GM18951 (cell line): Measurements from ENCODE around the gene SHKBP1.
"Not testable (repeated sequence)": the region's sequence is repeated elsewhere in the genome, so short reads cannot be mapped to it uniquely, and the experiment has no call there.

Experiments used
- POLR2A ChIP-seq: IDR thresholded peaks from 4 replicates; pipeline ENCODE4 v1.6.1; 2011; ENCODE audit warnings: mild to moderate bottlenecking; ENCODE audit not compliant: insufficient read length, insufficient read depth; ENCODE audit errors: extremely low read depth
- in situ Hi-C: fragments of 300-500 bp; cut with MboI; formaldehyde crosslinking; loops from one replicate; pipeline ENCODE4 v1.12.0; 2022; ENCODE audit warnings: low sequenced_read_pairs, mixed read lengths, inconsistent platforms; ENCODE audit not compliant: unreplicated experiment

SHKBP1 gene

DNA sequence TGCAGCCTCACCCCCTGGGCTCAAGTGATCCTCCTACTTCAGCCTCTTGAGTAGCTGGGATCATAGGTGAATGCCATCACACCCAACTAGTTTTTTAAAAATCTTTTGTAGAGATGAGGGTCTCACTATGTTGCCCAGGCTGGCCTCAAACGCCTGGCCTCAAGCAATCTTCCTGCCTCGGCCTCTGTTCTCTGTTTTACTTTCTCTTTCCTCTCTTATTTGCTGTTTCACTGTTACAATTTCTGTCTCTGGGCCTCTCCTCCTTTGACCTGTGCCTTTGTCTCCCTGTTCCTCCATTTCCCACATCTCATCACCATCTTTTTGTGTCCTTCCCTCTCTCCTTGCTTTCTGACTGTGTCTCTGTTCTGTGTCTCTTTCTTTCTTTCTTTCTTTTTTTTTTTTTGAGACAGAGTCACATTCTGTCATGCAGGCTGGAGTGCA lies 9.3 kb downstream of the SHKBP1 start:
- in situ Hi-C loops, result no loop called here

DNA sequence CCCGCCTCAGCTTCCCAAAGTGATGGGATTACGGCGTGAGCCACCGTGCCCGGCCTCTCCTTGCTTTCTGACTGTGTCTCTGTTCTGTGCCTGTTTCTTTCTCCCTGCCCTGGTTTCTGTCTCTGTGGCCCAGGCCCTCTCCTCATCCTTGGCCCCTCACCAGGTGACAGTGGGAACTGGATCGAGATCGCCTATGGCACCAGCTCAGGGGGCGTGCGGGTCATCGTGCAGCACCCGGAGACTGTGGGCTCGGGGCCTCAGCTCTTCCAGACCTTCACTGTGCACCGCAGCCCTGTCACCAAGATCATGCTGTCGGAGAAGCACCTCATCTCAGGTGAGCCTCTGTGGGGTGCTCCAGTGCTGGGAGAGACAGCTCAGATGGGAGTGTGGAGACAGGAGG lies 9.9 kb downstream of the SHKBP1 start:
- no peak for TF ChIP-seq POLR2A
- in situ Hi-C loops, result no loop called here

More for the DNA sequence above, 9.3 kb downstream of the SHKBP1 start:
- no peak for TF ChIP-seq POLR2A

DNA sequence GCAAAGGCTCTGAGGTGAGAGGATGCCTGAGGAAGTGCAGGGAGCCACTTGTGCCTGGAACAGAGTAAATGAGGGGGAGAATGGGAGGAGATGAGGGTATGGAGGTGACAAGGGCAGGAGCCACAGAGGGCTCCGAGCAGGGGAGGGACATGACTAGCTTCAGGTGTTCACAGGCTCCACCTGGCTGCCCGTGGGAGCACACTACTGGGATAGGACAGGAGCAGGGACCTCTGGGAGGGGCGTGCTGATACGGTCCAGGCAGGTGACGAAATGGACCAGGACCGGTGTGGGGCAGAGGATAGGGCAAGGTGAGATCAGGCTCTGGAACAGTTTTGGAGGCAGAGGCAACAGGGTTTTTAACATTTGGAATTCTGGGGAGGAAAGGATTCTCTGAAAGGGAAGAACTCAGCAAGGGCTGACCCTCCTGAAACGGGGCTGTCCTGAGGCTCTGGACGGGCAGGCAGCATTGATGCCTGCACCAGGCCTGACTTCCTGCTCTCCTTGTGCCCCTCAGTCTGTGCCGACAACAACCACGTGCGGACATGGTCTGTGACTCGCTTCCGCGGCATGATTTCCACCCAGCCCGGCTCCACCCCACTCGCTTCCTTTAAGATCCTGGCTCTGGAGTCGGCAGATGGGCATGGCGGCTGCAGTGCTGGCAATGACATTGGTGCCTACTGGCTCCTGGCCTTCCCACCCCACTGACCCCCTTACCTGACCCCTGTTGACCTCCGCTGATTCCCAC lies 11.6 kb downstream of the SHKBP1 start:
- TF ChIP-seq POLR2A, result no peak
- in situ Hi-C loops, result no loop called here

DNA sequence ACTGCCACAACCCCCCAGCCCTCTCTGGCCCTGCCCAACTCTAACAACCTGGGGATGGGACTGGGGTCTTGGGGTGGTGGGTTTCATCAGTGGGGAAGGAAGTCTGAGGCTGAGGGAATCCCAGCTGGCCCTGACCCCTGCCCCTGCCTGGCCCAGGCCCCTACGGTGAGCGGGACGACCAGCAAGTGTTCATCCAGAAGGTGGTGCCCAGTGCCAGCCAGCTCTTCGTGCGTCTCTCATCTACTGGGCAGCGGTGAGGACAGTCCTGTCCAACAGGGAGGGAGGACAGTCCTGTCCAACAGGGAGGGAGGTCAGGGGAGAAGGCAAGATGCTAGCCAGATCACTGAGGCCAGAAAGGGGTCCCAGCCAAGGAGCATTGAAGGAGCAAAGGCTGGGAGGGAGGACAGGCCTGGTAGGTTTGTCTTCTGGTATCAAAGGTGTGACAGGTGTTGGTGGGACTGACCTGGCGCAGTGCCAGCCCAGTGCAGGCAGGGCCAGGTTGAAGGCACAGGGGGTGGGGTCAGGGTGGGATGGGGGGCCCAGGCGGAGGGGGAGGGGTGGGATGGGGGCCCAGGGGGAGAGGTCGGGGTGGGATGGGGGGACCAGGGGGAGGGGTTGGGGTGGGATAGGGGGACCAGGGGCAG lies 12.4 kb downstream of the SHKBP1 start:
- in situ Hi-C loops, result no loop called here
- TF ChIP-seq POLR2A, result no peak

DNA sequence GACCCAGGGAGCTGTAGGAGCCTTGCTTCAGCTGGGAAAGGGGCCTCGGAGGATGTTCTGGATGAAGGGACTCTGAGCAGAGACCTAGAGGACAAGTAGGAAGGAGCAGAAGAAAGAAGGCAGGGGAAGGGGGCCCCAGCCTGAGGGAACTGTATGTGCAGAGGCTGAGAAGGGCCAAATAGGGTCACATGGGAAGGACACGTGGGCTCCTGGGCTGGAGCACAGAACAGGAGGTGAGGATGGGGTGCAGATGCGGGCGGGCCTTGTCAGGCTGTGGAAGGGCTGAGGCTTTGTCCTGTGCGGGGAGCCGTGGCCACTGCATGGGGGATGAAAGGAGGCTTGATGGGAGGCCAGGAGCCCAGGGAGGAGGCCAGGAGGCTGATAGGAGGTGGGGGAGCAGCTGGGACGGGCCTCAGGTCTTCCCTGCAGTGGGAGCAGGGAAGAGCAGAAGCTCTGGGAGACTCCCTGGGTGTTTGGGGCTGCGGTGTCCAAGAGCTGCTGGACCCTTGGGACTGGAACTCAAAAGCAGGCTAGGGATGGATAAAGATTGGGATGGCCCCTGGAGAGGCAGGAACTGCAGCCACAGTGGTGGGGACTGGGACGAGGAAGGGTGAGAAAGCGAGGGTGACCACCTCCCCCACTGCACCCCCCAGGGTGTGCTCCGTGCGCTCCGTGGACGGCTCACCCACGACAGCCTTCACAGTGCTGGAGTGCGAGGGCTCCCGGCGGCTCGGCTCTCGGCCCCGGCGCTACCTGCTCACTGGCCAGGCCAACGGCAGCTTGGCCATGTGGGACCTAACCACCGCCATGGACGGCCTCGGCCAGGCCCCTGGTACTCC lies 13.1 kb downstream of the SHKBP1 start:
- TF ChIP-seq POLR2A, result no peak
- in situ Hi-C loops, result no loop called here

DNA sequence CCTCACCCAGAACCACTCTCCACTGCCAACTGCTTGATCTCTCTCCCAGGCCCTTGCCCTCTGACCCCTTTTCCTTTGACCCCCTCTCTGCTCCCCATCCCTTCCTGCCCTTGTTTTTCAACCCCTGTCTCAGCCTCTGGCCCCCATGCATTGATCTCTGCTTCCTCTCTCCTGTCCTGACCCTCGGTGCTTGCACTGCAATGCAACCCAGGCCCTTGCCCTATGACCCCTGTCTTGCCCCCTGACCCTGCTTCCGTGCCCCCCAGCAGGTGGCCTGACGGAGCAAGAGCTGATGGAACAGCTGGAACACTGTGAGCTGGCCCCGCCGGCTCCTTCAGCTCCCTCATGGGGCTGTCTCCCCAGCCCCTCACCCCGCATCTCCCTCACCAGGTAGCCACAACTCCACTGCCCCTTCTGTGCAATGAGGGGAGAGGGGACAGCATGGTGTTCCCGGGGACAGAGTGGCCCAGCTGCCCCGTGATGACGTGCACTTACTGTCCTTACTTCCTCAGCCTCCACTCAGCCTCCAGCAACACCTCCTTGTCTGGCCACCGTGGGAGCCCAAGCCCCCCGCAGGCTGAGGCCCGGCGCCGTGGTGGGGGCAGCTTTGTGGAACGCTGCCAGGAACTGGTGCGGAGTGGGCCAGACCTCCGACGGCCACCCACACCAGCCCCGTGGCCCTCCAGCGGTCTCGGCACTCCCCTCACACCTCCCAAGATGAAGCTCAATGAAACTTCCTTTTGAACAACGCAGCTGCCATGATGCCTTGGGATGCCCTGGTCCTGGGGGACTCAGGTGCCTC lies 14.0 kb downstream of the SHKBP1 start:
- no peak for TF ChIP-seq POLR2A
- in situ Hi-C loops, result no loop called here

DNA sequence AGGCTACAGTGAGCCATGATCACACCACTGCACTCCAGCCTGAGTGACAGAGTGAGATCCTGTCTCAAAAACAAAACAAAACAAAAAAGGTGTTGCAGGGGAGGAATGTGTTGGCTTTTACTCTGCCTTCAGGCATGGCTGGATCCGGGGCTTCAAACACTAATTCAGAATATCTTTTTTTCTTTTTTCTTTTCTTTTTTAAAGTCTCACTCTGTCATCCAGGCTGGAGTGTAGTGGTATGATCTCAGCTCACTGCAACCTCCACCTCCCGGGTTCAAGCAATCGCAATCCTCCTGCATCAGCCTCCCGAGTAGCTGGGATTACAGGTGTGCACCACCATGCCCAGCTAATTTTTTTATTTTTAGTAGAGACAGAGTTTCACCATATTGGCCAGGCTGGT lies 15.1 kb downstream of the SHKBP1 start:
- in situ Hi-C loops, result not testable (repeated sequence)

DNA sequence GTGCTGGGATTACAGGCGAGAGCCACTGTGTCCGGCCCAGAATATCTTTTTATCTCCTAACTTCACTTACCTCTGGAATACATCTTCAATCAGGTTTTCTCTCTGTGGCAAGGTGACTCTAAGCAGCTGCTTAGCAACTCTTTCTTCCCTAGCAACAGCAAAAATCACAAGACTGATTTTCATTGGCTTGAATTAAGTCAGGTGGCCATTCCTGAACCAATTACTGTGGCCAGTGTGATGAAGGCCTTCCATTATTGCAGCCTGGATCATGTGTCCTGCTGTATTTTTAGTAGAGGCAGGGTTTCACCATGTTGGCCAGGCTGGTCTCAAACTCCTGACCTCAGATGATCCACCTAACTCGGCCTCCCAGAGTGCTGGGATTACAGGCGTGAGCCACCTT lies 15.5 kb downstream of the SHKBP1 start:
- in situ Hi-C loops, result no loop called here
- TF ChIP-seq POLR2A, result no peak

DNA sequence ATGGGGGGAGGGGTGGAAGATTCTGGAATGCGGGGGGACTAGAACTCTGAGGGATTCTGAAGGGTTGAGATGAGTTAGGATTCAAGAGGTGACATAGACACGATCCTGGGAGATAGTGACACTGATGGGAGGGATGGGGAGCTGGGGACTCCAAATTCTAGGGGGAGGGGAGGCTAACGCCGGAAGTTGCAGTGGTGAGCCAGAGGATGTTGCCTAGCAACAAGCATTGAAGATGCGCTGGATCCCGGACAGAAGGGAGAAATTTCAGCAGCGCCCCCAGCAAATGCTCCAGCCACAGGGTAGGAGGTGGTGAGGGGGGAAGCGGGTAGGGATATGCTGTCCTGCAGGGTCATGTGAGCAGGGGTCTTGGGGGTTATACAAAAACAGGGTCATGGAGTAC lies 17.6 kb downstream of the SHKBP1 start:
- no peak for TF ChIP-seq POLR2A
- in situ Hi-C loops, result no loop called here

DNA sequence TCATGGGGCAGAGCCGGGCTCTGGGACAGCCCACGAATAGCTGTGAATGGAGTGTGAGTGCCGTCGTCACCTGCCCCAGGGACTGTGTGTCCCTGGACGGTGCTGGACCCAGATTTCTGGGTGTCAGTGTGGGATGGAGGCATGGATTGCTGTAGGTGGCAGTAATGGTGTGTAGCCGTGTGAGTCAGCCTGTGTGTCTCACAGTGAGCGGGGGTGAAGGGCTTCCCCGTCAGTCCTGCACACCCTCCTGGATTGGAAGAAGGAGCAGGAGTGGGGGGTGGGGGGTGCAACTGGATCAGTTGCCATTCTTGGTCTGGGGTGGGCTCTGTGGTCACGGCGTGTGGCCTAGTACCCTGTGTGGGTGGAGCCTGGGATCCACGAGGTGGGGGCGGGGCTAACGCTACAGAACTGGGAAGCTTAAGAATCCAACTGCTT lies 18.0 kb downstream of the SHKBP1 start:
- in situ Hi-C loops, result no loop called here
- no peak for TF ChIP-seq POLR2A

DNA sequence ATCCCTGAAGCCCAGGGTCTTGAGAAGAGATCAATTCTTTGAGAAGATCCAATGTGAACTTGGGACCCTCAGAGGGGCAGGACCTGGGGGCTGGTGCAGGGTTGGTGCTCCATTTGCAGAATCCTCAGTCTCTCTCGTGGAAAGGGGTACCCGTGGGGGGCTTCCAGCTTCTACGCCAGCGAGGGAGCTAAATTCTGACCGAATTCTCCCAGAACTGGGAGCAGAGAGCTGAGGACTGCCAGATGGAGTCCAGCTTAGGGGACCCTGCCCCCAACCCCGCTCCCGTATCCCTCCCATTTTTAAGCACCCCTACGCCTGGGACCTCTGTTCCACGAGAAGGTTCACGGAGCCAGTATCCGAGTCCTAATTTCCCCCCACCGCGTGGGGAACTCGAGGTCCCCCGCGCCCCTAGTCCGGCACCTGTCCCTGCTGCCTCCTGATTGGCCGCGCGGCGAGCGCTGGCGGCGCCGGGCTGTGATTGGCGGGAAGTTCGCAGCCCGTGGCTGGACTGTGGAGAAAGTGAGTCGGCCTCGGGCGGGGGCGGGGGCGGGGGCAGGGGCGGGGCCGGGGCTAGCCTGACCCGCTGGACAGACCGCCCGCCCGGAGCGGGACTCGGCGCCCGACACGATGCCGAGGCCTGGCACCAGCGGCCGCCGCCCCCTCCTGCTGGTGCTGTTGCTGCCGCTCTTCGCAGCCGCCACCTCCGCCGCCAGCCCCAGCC lies 20.1 kb downstream of the SHKBP1 start:
- in situ Hi-C loops, result no loop called here
- no peak for TF ChIP-seq POLR2A

DNA sequence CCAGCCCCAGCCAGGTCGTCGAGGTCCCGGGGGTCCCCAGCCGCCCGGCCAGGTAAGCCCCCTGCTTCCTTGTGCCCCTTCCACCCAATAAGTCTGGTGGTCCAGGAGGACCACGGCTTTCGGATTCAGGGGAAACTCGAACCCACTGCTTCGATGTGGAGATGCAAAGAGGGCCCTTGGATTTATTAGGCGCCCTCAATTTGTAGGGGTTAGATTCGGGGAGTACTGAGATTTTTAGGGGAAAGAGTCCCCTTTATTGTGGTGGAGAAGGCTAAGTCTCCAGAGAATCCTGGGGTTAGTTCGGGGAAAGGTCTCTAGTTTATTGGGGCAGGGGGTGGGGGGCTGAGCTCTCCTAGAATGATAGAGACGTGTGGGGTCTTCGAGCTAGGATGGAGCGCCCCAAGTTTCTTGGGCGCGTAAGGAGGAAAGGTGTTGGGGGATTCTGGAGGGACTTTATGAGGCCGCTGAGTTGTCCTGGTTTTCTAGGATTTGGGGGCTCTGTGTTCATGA lies 20.7 kb downstream of the SHKBP1 start:
- no peak for TF ChIP-seq POLR2A
- in situ Hi-C loops, result no loop called here
